Esophagus muscularis mucosa (tissue), 3 donors: ENCODE measurements around the gene SDK1.

ENCODE experiments used
- POLR2A ChIP-seq: fragments of 450-650 bp; IDR thresholded peaks from one replicate; pipeline ENCODE4 v1.6.1; 2017; ENCODE audit warnings: antibody characterized with exemption, moderate library complexity, mild to moderate bottlenecking, low read depth
- POLR2AphosphoS5 ChIP-seq, 2 donors: sonication (generic); formaldehyde crosslinking; IDR thresholded peaks; one replicate each; pipeline ENCODE4 v1.6.1; 2017; ENCODE audit warnings: antibody characterized with exemption in 2 of 2
- TF ChIP-seq, protein P1 (sequence below), 3 experiments: fragments of 200-600 bp in 2 of 3; fragments of 450-650 bp in 1 of 3; sonication (generic) in 2 of 3; IDR thresholded peaks; one replicate each; pipeline ENCODE4 v1.5.1; 2017 to 2019; ENCODE audit warnings: antibody characterized with exemption in 3 of 3, mild to moderate bottlenecking in 2 of 3, moderate library complexity in 1 of 3

DNA sequence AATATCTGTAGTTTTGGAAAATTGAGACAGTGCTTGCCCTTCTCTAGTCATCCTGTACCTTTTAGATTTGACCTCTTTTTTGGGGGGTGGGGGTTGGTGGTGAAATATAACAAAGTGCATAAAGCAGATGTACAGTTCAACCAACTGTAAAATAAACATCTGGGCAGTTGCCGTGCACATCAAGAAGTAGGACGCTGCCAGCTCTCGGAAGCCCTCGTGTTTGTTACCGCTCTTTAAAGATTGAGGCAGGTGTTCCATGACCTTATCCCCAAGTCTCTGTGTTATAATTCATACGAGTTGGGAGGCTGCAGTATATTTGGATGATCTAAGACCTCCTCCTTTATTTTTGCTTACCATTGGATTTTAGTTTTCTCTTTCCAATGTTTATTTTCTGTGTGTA, 55.1 kb downstream of the SDK1 start:
- TF ChIP-seq, protein P1, sequence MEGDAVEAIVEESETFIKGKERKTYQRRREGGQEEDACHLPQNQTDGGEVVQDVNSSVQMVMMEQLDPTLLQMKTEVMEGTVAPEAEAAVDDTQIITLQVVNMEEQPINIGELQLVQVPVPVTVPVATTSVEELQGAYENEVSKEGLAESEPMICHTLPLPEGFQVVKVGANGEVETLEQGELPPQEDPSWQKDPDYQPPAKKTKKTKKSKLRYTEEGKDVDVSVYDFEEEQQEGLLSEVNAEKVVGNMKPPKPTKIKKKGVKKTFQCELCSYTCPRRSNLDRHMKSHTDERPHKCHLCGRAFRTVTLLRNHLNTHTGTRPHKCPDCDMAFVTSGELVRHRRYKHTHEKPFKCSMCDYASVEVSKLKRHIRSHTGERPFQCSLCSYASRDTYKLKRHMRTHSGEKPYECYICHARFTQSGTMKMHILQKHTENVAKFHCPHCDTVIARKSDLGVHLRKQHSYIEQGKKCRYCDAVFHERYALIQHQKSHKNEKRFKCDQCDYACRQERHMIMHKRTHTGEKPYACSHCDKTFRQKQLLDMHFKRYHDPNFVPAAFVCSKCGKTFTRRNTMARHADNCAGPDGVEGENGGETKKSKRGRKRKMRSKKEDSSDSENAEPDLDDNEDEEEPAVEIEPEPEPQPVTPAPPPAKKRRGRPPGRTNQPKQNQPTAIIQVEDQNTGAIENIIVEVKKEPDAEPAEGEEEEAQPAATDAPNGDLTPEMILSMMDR (IDR thresholded peaks at IDR 0.05), result no peak
- TF ChIP-seq POLR2A (no peak), POLR2AphosphoS5 (IDR thresholded peaks at IDR 0.05) (no peak)
